Erythroblast (primary cell): ENCODE data around the gene SLN.

Experiments used
- GATA1 ChIP-seq: IDR thresholded peaks from 2 replicates; pipeline ENCODE4 v1.6.1; 2011; ENCODE audit warnings: low read depth, mild to moderate bottlenecking, control low read depth, low read length, moderate library complexity
- POLR2A ChIP-seq: IDR thresholded peaks from 2 replicates; pipeline ENCODE4 v1.6.1; 2011; ENCODE audit warnings: mild to moderate bottlenecking, low read length

GRCh38 chr11:107678632-107678971 is 33.3 kb downstream of the SLN start:
- no peak for TF ChIP-seq POLR2A
- no peak for TF ChIP-seq GATA1
